GM12874 (cell line): ENCODE results near the gene CCDC87.
A peak's percentile ranks its signal among the peaks of the same experiment; 100 is the strongest.

Experiments
- TF ChIP-seq, protein P1 (sequence below): IDR thresholded peaks from 2 replicates; pipeline ENCODE4 v1.5.1; 2011; ENCODE audit warnings: low read depth, mild to moderate bottlenecking, control low read depth, low read length, moderate library complexity; ENCODE audit not compliant: insufficient read depth

Gene CCDC87

DNA sequence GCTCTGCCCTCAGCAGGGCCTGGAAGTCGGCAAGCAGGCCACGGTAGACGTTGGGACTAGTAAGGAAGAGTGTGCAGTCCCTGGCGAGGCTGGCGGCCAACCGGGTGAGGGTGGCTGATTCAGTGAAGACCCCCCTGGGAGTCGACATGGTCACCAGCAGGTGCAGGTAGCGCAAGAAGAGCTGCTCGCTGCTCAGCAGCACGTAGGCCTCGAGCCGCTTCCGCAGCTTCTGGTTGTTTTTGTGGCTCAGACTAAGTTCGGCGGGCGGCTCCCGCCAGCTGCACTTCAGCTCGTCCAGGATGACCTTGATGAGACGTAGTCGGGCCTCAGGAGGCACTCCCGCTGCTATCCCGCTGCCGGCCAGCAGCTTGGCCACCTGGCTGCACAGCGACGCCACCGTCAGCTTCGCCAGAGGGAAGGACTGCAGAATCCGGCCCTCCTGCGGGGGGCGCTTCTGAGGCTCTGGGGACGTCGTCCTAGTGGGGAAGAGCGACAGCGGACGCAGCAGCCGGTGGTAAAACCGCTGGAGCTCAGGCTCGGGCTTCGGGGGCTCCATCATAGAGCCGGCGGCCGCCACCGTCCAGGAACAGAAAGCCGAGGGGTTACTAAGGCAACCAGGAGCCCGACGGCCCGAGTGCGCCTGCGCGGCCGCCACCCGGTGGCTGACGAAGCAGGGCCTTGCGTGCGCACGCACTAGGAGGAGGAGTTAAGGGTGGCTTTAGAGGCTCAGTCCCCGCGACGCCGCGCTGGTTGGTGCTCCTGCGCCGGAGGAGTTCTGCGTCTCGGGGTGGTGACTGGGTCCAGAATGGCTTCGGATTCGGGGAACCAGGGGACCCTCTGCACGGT is at the start of gene CCDC87, which contains the start of gene CCS:
TSS of gene CCDC87 (minus strand) at position 607 of the 846 bp plus-strand sequence. CDS start at position 559, 48 bp downstream.
TSS of gene CCS (plus strand) at position 729 of the 846 bp plus-strand sequence. CDS start at position 806, 77 bp downstream.
- TF ChIP-seq, protein P1, sequence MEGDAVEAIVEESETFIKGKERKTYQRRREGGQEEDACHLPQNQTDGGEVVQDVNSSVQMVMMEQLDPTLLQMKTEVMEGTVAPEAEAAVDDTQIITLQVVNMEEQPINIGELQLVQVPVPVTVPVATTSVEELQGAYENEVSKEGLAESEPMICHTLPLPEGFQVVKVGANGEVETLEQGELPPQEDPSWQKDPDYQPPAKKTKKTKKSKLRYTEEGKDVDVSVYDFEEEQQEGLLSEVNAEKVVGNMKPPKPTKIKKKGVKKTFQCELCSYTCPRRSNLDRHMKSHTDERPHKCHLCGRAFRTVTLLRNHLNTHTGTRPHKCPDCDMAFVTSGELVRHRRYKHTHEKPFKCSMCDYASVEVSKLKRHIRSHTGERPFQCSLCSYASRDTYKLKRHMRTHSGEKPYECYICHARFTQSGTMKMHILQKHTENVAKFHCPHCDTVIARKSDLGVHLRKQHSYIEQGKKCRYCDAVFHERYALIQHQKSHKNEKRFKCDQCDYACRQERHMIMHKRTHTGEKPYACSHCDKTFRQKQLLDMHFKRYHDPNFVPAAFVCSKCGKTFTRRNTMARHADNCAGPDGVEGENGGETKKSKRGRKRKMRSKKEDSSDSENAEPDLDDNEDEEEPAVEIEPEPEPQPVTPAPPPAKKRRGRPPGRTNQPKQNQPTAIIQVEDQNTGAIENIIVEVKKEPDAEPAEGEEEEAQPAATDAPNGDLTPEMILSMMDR, result peak; percentile 72

DNA sequence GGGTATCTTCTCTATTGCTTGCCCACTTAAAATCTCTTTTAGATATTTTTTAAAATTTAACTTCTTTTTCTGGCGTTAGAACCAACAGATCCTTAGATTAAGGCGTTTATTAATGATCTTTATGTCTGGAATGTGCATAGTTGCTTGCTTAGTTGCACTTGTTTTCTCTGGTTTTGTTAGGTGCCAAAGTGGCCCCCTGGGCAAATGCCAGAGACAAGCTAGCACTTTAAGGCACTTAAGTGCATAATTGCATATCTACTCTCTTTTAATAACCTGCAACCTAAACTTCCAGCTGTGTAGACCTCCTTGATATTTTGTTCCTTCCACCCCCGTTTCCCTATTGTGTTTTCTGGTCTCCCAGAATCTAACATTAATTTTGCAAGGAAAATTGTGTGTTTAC is 49.0 kb upstream of the CCDC87 start:
- TF ChIP-seq, protein P1, result no peak

DNA sequence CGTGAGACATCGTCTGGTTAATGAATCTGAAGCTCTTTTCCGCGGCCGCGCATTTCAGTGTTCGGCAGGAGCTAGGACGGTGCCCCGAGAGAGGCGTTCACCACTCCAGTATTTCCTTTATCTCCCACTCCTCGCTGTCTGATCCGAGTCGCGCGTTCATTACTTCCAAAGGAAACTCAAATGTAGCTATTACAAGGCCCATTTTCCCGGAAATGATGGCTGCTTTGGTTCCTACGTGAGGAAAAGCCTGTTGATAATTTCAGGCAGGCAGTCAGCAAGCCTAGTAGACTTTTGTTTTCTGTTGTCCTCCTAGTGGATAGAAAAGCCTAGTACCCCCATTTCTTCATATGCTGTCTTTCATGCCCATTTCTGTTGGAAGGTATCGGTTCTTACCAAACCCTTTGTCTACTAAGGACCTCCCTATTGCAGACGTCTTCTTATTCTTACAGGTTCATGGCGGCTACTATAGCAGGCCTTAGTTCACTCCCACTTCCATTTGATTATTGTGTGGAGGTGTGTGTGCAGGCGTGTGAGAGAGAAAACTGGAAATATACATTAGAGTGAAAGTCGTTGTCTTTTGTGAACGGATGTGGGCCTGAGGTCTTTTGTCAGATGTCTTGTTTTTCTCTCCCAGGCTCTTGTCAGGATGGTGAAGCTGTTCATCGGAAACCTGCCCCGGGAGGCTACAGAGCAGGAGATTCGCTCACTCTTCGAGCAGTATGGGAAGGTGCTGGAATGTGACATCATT is 46.4 kb upstream of the CCDC87 start:
- TF ChIP-seq, protein P1, result no peak

- TF ChIP-seq, protein P1, result no peak
These were observed 45.6 kb upstream of the CCDC87 start, which contains the start of gene RBM4 for GRCh38 chr11:66638177-66639065. TSS of gene RBM4 (plus strand) at chr11:66638703. CDS start at chr11:66639712, 1,009 bp downstream.

GRCh38 chr11:66637557-66638176 is 44.8 kb upstream of the CCDC87 start:
- TF ChIP-seq, protein P1, result no peak

- TF ChIP-seq, protein P1, result no peak
These were observed 43.5 kb upstream of the CCDC87 start for GRCh38 chr11:66636411-66636810.
